HG03175 (cell line): ENCODE data around the gene SLC44A1.

Experiments used
- ATAC-seq: cut with Tn5 transposase; IDR thresholded peaks from one replicate; pipeline ENCODE4 v1.9.1; 2021; ENCODE audit warnings: mild to moderate bottlenecking, moderate library complexity; ENCODE audit not compliant: unreplicated experiment

Gene SLC44A1

GRCh38 chr9:105385381-105385985 is 141.0 kb downstream of the SLC44A1 start:
- peak; percentile 99 for ATAC-seq

DNA sequence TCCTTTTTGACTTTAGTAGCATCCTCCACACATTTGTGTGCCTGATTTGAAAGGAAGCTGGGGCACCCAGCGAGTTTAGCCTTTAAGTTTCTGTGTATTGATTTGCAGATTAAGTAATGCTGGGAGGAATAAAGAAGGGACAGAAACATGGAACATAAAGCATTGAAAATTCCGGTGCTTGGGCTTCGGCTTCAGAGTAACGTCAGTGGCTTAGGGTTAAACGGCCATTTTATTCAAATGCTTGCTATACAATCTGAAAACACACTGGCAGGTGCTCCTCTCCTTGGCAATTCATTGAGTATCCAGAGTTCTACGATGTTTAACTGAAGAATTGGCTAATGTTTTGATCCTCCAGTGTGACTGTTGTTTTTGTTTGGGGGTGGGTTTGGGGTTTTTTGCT is 145.3 kb downstream of the SLC44A1 start:
- no peak for ATAC-seq

GRCh38 chr9:105390871-105391270 is 146.4 kb downstream of the SLC44A1 start:
- ATAC-seq, result no peak

GRCh38 chr9:105391288-105391687 is 146.8 kb downstream of the SLC44A1 start:
- no peak for ATAC-seq

DNA sequence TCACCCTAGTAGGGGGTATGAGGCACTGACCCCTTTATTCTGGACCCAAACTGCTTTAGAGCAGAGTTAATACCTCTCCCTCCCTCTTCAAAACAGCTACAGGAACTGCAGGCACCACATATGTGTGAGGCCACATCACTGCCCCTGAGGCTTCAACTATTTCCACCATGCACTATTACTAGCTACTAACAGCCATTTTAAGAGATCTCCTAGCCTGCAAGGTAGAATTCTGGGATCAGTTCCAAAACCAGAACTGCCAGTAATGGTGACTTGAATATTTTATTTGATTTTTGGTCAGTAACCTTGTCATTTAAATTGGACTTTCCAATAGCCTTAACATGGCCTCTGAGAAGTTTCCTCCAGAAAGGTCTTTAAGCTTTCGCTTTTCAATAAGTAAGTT is 148.1 kb downstream of the SLC44A1 start:
- ATAC-seq, result no peak

DNA sequence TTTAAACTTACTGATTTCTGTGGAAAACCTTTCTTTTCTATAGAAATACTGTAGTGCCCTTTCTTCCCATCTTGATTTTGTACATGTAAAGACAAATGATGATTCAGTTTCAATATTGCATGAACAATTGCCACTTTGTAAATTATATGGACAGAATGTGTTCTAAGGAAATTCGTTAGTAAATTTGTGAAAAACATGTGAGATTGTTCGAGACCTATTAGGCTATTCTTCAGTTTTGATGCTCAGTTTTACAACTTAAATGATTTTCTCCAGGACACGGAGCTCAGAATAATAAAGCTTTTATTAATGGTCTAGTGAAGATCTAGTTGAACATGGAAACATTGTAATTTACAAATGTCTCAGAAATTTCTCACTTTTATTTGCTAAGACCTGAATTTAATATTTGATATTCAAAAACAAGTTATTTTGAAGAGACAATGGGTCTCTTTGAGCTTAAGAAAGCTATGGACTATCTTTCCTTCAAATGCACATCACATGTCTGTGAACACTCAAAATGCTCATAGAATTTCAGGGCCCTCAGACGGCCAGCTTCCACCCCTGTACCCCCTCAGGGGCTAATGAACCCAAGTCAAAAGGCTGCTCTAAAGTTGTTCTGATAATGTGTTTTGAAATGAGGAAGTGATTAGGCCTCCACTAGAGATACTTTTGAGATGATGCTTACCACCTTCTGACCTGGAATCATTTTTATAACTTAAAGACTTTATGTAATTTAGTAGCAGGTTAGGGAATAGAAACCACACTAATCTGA is 149.3 kb downstream of the SLC44A1 start:
- no peak for ATAC-seq

DNA sequence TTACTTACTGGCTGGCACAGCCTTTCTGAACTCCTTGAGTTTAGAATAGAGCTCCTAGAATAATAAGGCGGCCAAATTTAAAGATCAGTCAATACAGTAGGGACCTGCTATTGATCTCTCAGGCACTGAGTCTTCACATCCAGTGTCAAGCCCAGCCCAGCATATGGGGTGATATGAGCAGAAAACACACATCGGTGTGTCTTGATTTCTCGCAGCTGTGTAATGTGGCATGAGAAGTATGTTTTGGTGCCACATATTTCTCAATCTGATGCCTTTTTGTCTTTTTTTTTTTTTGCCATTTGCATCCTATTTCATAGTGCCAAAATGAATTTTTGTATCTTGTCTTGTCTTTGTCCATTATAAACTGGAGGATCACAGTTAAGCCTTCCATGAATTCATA is 152.0 kb downstream of the SLC44A1 start:
- no peak for ATAC-seq

DNA sequence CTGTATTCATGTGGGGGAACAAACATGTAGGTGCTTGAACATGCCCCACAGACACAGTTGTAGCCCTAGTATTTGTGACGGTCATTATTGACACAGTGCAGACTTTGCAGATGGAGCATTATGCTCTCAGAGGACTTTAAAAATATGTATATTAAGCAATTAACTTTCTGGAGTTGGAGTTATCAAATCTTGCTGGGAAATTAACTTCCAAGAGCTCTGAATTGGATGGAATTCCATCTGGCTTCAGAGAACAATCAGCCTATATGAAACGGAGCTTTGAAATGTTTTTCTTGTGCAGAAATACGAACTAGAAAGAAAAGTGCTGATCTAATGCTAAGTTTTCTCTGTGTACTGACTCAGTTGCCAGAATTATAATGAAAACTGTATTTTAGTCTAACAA is 152.4 kb downstream of the SLC44A1 start:
- ATAC-seq, result no peak

DNA sequence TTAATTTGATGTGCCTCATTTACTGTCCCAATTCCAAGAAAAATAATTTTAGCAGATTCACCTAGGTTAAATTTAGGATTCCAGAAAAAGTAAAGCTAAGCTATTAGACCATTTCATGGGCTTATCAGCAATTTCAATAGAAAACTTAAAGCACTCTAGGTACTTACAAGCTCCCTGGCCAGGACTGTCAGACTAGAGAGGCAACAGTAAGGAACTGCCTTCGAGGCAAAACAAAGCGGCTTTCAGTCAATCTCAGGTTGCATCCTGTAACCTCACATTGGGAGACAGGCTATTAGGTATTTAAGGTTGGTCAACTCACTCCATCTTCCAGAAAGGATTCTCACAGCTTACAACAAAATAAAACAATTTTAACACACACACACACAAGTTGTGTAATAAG is 154.7 kb downstream of the SLC44A1 start:
- ATAC-seq, result no peak

DNA sequence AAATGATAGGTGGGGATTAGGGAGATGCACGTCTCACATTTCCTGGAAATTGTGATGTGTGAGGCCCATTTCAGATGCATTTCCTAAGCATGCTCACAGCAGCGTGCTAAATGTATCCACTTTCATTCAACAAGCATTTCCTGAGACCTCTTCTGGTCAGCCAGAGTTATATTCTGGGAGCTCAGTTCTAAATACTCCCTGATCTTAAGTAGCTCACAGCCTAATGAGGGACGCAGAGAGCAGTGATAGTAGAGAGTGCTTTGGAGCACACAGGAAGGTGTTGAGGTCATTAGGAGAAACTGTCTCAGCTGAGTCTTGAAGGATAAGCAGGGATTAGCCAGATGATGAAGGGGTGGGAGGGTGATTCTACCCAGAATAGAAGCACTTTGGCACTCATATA is 157.2 kb downstream of the SLC44A1 start:
- ATAC-seq, result no peak

- ATAC-seq, result no peak
Observed at GRCh38 chr9:105403552-105404248, 159.2 kb downstream of the SLC44A1 start.

DNA sequence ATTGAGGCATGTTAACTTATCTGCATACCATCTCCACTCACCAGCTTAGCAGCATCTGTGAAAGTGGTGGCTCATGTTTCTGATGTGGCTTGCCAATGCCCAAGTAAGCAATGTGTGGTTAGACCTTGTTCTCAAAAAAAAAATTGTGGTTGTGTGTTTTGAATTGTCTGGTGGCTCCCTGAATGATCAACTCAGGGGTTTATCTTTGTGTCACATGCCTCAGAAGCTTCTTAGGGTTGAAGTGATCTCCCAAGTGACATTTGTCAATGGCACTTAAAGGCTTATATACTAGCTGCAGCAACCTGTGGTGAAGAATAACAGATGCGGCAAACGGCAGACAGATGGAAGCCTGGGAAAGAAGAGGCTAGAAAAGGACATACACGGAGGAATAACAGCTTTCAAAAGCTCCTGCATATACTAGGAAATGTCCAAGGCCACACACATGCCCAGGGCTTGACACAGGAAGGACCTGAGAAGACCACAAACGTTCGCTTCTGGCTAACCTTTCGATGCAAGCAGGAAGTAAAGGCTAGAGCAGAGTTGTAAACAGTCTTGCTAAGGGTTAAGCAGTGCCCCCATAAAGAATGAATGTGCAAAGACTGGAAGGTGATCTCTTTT is 161.2 kb downstream of the SLC44A1 start:
- ATAC-seq, result peak; percentile 95

GRCh38 chr9:105406369-105406768 is 161.9 kb downstream of the SLC44A1 start:
- ATAC-seq, result no peak

GRCh38 chr9:105413525-105413924 is 169.1 kb downstream of the SLC44A1 start:
- ATAC-seq, result no peak

DNA sequence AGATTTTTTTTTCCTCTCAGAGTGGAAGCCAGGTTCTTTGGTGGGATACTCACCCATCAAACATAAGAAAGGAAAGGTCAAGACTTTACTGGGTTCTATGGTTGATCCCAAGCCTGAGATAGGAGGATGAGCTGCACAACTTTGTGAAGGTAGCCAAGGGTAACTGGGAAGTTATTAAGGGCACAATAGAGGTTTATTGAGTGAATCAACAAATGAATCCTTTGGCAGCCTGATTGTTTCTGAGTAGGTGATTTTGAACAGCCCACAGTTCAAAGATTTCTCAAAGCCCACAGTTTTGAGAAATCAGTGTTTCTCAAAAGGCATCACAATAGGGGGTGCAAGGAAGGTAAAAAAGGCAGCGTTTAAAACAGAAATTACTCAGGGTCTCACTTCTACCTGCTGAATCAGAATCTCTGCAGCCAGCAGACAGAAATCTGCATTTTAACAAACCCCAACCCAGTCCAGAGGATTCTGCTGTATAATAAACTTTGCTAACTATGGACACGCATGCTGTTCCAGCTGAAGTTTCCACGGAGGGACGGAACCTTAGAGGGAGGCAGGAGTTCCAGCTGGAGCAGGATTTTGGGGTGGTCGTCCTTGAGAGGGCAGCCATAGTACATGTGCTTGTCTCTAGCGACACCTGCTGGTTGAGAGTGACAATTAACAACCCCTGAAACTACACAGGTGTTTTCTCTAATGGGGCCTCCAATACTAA is 170.7 kb downstream of the SLC44A1 start:
- ATAC-seq, result peak; percentile 71

GRCh38 chr9:105415662-105415980 is 171.2 kb downstream of the SLC44A1 start:
- ATAC-seq, result no peak

- ATAC-seq, result peak; percentile 68
Observed at GRCh38 chr9:105416840-105417239, 172.4 kb downstream of the SLC44A1 start.

- ATAC-seq, result no peak
Observed at GRCh38 chr9:105418588-105419500, 174.4 kb downstream of the SLC44A1 start.

- no peak for ATAC-seq
Observed at GRCh38 chr9:105419816-105420597, 175.6 kb downstream of the SLC44A1 start.
